Panc1 (cell line): ENCODE results near the gene CD83. TPM values are rescaled to one million over a fixed set of nuclear protein-coding genes. Genes with fewer than 3 reads are reported as not detected.
A peak's percentile ranks its signal among the peaks of the same experiment; 100 is the strongest.

Experiments
- ATAC-seq: fragments of 200-7000 bp; cut with Tn5 transposase; 2 replicates; pipeline ENCODE4 v1.9.1; 2020; ENCODE audit warnings: mild to moderate bottlenecking, moderate library complexity
- BruUV-seq: library from RNA; stranded (reverse); fragments of 400-500 nt; replicated peaks from 2 replicates; lab custom pipeline; 2021; lab: Mats Ljungman, UMichigan
- CTCF ChIA-PET: fragments of 300-600 bp; sonication (Branson Sonifier 250); formaldehyde crosslinking; loops from one replicate; lab custom pipeline; 2022; ENCODE audit warnings: antibody characterized with exemption; lab: Charles Lee
- POLR2A ChIA-PET: fragments of 300-600 bp; sonication (Branson Sonifier 250); formaldehyde crosslinking; loops from one replicate; lab custom pipeline; 2022; ENCODE audit warnings: antibody characterized with exemption; lab: Charles Lee
- DNase-seq: peaks from one replicate; pipeline ENCODE4 v3.0.0-alpha.2; 2010; ENCODE audit warnings: low read depth, low spot score
- H3K27ac ChIP-seq: 2 replicates; pipeline ENCODE4 v1.5.1; 2011; ENCODE audit warnings: mild to moderate bottlenecking, low read length, inconsistent platforms
- H3K27me3 ChIP-seq: fragments of 200-500 bp; sonication (Bioruptor generic); 2 replicates; pipeline ENCODE4 v1.6.0; 2014; ENCODE audit warnings: low read length, inconsistent platforms; ENCODE audit not compliant: control insufficient read depth, insufficient read depth
- H3K36me3 ChIP-seq: fragments of 200-500 bp; sonication (Bioruptor generic); 2 replicates; pipeline ENCODE4 v1.5.1; 2014; ENCODE audit warnings: inconsistent platforms, mild to moderate bottlenecking, low read length, moderate library complexity; ENCODE audit not compliant: control insufficient read depth, insufficient read depth
- H3K4me1 ChIP-seq: 2 replicates; pipeline ENCODE4 v1.5.1; 2011; ENCODE audit warnings: inconsistent platforms, mild to moderate bottlenecking, low read length, moderate library complexity; ENCODE audit not compliant: control insufficient read depth, insufficient read depth
- H3K4me3 ChIP-seq, 2 experiments: 2 replicates each; pipeline ENCODE4 v1.5.1; 2011 to 2012; ENCODE audit warnings: low read depth in 2 of 2, low read length in 2 of 2, mild to moderate bottlenecking in 2 of 2, inconsistent platforms in 1 of 2, moderate library complexity in 1 of 2
- H3K9me3 ChIP-seq: fragments of 200-500 bp; sonication (Bioruptor generic); 2 replicates; pipeline ENCODE4 v1.5.1; 2014; ENCODE audit warnings: low read depth, mild to moderate bottlenecking, inconsistent platforms, low read length, moderate library complexity; ENCODE audit not compliant: control insufficient read depth, insufficient read depth
- CTCF ChIP-seq: fragments of 450-650 bp; IDR thresholded peaks from 2 replicates; pipeline ENCODE4 v1.5.1; 2017; ENCODE audit warnings: mild to moderate bottlenecking
- POLR2AphosphoS5 ChIP-seq: IDR thresholded peaks from 2 replicates; pipeline ENCODE4 v1.6.1; 2012; ENCODE audit warnings: mild to moderate bottlenecking, low read depth, low read length, moderate library complexity
- REST ChIP-seq, 2 experiments: IDR thresholded peaks; 2 replicates each; pipeline ENCODE4 v1.6.1; 2011 to 2012; ENCODE audit warnings: low read depth in 2 of 2, control low read depth in 1 of 2, low read length in 1 of 2, mild to moderate bottlenecking in 1 of 2, moderate library complexity in 1 of 2; ENCODE audit not compliant: insufficient read depth in 1 of 2
- SIN3A ChIP-seq: IDR thresholded peaks from 2 replicates; pipeline ENCODE4 v1.6.1; 2012; ENCODE audit warnings: low read depth, mild to moderate bottlenecking, low read length, moderate library complexity, borderline replicate concordance; ENCODE audit not compliant: insufficient read depth
- TCF7L2 ChIP-seq: IDR thresholded peaks from 2 replicates; pipeline ENCODE4 v1.6.1; 2011; ENCODE audit warnings: mild to moderate bottlenecking, low read depth, low read length, inconsistent platforms
- in situ Hi-C: cut with HindIII; loops from 2 replicates; pipeline ENCODE4 v1.10.0; 2016; ENCODE audit warnings: low sequenced_read_pairs, low pct_unique_long_range_greater_than_20kb
- intact Hi-C: fragments of 100-400 bp; cut with micrococcal nuclease; formaldehyde crosslinking; loops from one replicate; pipeline ENCODE4 v1.10.0; 2022; ENCODE audit not compliant: unreplicated experiment
- total RNA-seq: library from RNA; stranded (reverse); gene quantifications from one replicate; pipeline ENCODE4 v1.2.1, GENCODE V29; 2021; ENCODE audit not compliant: unreplicated experiment

Gene CD83
- total RNA-seq, 1 experiment from 2014 or later: 5.3 TPM

- no peak overlapping the region for H3K27ac ChIP-seq
- POLR2A ChIA-PET: no interaction called here
- no peaks in the 10 kb centered on the region for H3K36me3 ChIP-seq
- no peak overlapping the region for H3K4me3 ChIP-seq
- ATAC-seq (peak; percentile 97), DNase-seq (no peak)
- in situ Hi-C loops: no loop called here
- intact Hi-C loops: no loop called here
- BruUV-seq: no TSS peak
- H3K9me3 ChIP-seq: no peaks in the 10 kb centered on the region
- peaks cover 8% of the 10 kb centered on the region; the same call in 1 of the 2 replicates for H3K4me1 ChIP-seq
- CTCF ChIA-PET: interaction anchor here (0.6 to 1.5 kb wide), 6 partner anchors 10 to 1385 kb away, joined by 3 to 5 read pairs (median 3); no protein-coding TSS in a partner anchor
- H3K27me3 ChIP-seq: no peaks in the 10 kb centered on the region
- TF ChIP-seq CTCF (peak; percentile 82), REST (IDR thresholded peaks at IDR 0.05; ENCODE audit: insufficient read depth in 1 of 2, low read depth in 2 of 2, low read length in 1 of 2) (no peak)
Measured at GRCh38 chr6:14129575-14129974, 12.0 kb downstream of the CD83 start.

GRCh38 chr6:14130435-14131075 lies 13.0 kb downstream of the CD83 start:
- Histone ChIP-seq H3K9me3 (no peaks in the 10 kb centered on the region), H3K36me3 (no peaks in the 10 kb centered on the region), H3K4me1 (peaks cover 8% of the 10 kb centered on the region; the same call in 1 of the 2 replicates), H3K27me3 (no peaks in the 10 kb centered on the region), H3K4me3 (no peak overlapping the region), H3K27ac (no peak overlapping the region)
- ATAC-seq (no peak), DNase-seq (no peak)
- CTCF ChIA-PET: interaction anchor here (1.5 kb wide), 1 partner anchor 9 kb away, joined by 3 read pairs; no protein-coding TSS in a partner anchor
- intact Hi-C loops (no loop called here), in situ Hi-C loops (no loop called here)
- POLR2A ChIA-PET: no interaction called here
- no TSS peak for BruUV-seq
- TF ChIP-seq CTCF: no peak

GRCh38 chr6:14131579-14131978 lies 14.0 kb downstream of the CD83 start:
- peaks cover 8% of the 10 kb centered on the region; the same call in 1 of the 2 replicates for H3K4me1 ChIP-seq
- TF ChIP-seq CTCF (no peak), TCF7L2 (no peak), SIN3A (no peak), POLR2AphosphoS5 (no peak), REST (IDR thresholded peaks at IDR 0.05; ENCODE audit: insufficient read depth in 1 of 2, low read depth in 2 of 2, low read length in 1 of 2) (no peak)
- ATAC-seq (no peak), DNase-seq (no peak)
- H3K4me3 ChIP-seq: no peak overlapping the region
- BruUV-seq: no TSS peak
- H3K27me3 ChIP-seq: no peaks in the 10 kb centered on the region
- POLR2A ChIA-PET: no interaction called here
- no peaks in the 10 kb centered on the region for H3K36me3 ChIP-seq
- H3K27ac ChIP-seq: no peak overlapping the region
- CTCF ChIA-PET: no interaction called here
- in situ Hi-C loops: no loop called here
- no peaks in the 10 kb centered on the region for H3K9me3 ChIP-seq
- intact Hi-C loops: no loop called here
